ENCODE measurements around the gene LILRB4. TPM values are rescaled to one million over a fixed set of nuclear protein-coding genes. Genes with fewer than 3 reads are reported as not detected.
"Not testable (repeated sequence)": the region's sequence is repeated elsewhere in the genome, so short reads cannot be mapped to it uniquely, and the experiment has no call there.

The LILRB4 gene
- total RNA-seq, 1 experiment from 2014 or later, result not detected

DNA sequence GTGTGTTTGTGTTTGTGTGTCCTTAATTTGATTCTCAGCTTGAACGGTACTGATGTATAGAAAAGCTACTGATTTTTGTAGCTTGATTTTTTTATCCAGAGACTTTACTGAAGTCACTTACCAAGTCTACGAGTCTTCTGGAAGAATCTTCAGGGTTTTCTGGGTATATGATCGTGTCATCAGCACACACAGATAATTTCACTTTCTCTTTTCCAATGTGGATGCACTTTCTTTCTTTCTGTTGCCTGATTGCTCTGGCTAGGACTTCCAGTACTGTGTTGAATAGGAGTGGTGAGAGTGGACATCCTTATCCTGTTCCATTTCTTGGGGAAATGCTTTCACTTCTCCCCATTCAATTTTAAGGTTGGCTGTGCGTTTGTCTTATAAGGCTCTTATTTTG is 40.4 kb upstream of the LILRB4 start:
- RAD21 ChIA-PET (ENCODE audit: low non-redundant PET in 1 of 2, low total read pairs in 2 of 2, uncharacterized antibody in 2 of 2, unreplicated experiment in 2 of 2), result no interaction called here
- Histone ChIP-seq H3K4me3 (replicated peaks in 1 of 2; ENCODE audit: low read depth in 1 of 2, low read length in 2 of 2) (no peak overlapping the region), H3K27ac (ENCODE audit: low read depth, low read length) (no peak overlapping the region), H2AFZ (ENCODE audit: low read depth, low read length, poor library complexity, severe bottlenecking) (no peak overlapping the region), H3K4me2 (ENCODE audit: low read length) (no peak overlapping the region), H3K4me1 (ENCODE audit: control insufficient read depth in 1 of 2, insufficient read depth in 2 of 2, low read length in 2 of 2) (no peaks in the 10 kb centered on the region), H3K27me3 (ENCODE audit: insufficient read depth, low read length) (peaks cover 38% of the 10 kb centered on the region), H3K36me3 (ENCODE audit: control insufficient read depth in 1 of 2, insufficient read depth in 2 of 2, low read length in 2 of 2) (no peaks in the 10 kb centered on the region), H3K9ac (ENCODE audit: low read length) (no peak overlapping the region), H3K9me3 (ENCODE audit: control insufficient read depth in 1 of 2, insufficient read depth in 1 of 2, low read depth in 1 of 2, low read length in 2 of 2) (no peaks in the 10 kb centered on the region), H4K20me1 (ENCODE audit: insufficient read depth) (no peaks in the 10 kb centered on the region), H3K79me2 (ENCODE audit: insufficient read depth, low read length) (no peaks in the 10 kb centered on the region), H3K9me2 (ENCODE audit: insufficient read depth) (no peaks in the 10 kb centered on the region)
- DNase-seq (ENCODE audit: low read depth, low spot score) (no peak), ATAC-seq (no peak)
- CTCF ChIA-PET, result no interaction called here
- intact Hi-C loops (cut with micrococcal nuclease), result no loop called here
- no TSS peak for BruUV-seq (replicated peaks)
- POLR2A ChIA-PET, result no interaction called here
- TF ChIP-seq POLR2AphosphoS5 (IDR thresholded peaks at IDR 0.05; ENCODE audit: low read depth, low read length), result no peak
- TF ChIP-seq, protein P1, sequence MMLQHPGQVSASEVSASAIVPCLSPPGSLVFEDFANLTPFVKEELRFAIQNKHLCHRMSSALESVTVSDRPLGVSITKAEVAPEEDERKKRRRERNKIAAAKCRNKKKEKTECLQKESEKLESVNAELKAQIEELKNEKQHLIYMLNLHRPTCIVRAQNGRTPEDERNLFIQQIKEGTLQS (IDR thresholded peaks at IDR 0.05), result no peak

DNA sequence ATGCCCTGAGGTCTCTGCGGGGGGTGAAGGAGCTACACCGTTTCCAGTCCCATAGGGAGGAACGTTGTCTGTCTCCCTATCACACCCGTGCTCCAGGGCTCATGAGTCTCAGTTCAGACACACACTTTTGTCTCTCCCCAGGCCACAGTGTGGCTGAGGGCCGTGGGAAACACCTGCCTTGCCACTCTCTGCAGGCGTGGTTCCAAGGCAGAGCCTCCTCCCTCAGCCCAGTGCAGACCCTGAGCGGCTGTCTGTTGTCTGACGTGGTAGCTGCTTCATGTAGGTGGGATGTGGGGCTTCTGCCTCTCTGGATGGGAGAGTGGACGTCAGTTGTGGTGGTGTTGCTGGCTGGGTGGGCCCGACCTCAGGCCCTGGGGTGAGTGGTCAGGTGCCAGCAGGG is 38.6 kb upstream of the LILRB4 start:
- H3K9me3 ChIP-seq (ENCODE audit: control insufficient read depth in 1 of 2, insufficient read depth in 1 of 2, low read depth in 1 of 2, low read length in 2 of 2); H3K27ac ChIP-seq (ENCODE audit: low read depth, low read length); H3K79me2 ChIP-seq (ENCODE audit: insufficient read depth, low read length); H3K4me3 ChIP-seq (replicated peaks in 1 of 2; ENCODE audit: low read depth in 1 of 2, low read length in 2 of 2); CTCF ChIA-PET; H3K9me2 ChIP-seq (ENCODE audit: insufficient read depth); ATAC-seq; POLR2A ChIA-PET; H3K4me1 ChIP-seq (ENCODE audit: control insufficient read depth in 1 of 2, insufficient read depth in 2 of 2, low read length in 2 of 2); RAD21 ChIA-PET (ENCODE audit: low non-redundant PET in 1 of 2, low total read pairs in 2 of 2, uncharacterized antibody in 2 of 2, unreplicated experiment in 2 of 2); intact Hi-C loops (cut with micrococcal nuclease); BruUV-seq (replicated peaks); H3K9ac ChIP-seq (ENCODE audit: low read length); H3K4me2 ChIP-seq (ENCODE audit: low read length); H4K20me1 ChIP-seq (ENCODE audit: insufficient read depth); H3K36me3 ChIP-seq (ENCODE audit: control insufficient read depth in 1 of 2, insufficient read depth in 2 of 2, low read length in 2 of 2); DNase-seq (ENCODE audit: low read depth, low spot score); H2AFZ ChIP-seq (ENCODE audit: low read depth, low read length, poor library complexity, severe bottlenecking): not testable (repeated sequence)
- peaks cover 42% of the 10 kb centered on the region for H3K27me3 ChIP-seq (ENCODE audit: insufficient read depth, low read length)

GRCh38 chr19:54624934-54625730 is 37.7 kb upstream of the LILRB4 start:
- intact Hi-C loops (cut with micrococcal nuclease); CTCF ChIA-PET; H2AFZ ChIP-seq (ENCODE audit: low read depth, low read length, poor library complexity, severe bottlenecking); H3K79me2 ChIP-seq (ENCODE audit: insufficient read depth, low read length); H3K9me2 ChIP-seq (ENCODE audit: insufficient read depth); H3K36me3 ChIP-seq (ENCODE audit: control insufficient read depth in 1 of 2, insufficient read depth in 2 of 2, low read length in 2 of 2); DNase-seq (ENCODE audit: low read depth, low spot score); H3K9me3 ChIP-seq (ENCODE audit: control insufficient read depth in 1 of 2, insufficient read depth in 1 of 2, low read depth in 1 of 2, low read length in 2 of 2); ATAC-seq; BruUV-seq (replicated peaks); H3K9ac ChIP-seq (ENCODE audit: low read length); H3K27ac ChIP-seq (ENCODE audit: low read depth, low read length); POLR2A ChIA-PET; H3K4me1 ChIP-seq (ENCODE audit: control insufficient read depth in 1 of 2, insufficient read depth in 2 of 2, low read length in 2 of 2); RAD21 ChIA-PET (ENCODE audit: low non-redundant PET in 1 of 2, low total read pairs in 2 of 2, uncharacterized antibody in 2 of 2, unreplicated experiment in 2 of 2); H3K4me2 ChIP-seq (ENCODE audit: low read length); H3K4me3 ChIP-seq (replicated peaks in 1 of 2; ENCODE audit: low read depth in 1 of 2, low read length in 2 of 2); H4K20me1 ChIP-seq (ENCODE audit: insufficient read depth): not testable (repeated sequence)
- H3K27me3 ChIP-seq (ENCODE audit: insufficient read depth, low read length), result peaks cover 46% of the 10 kb centered on the region

All from HCT116 (cell line).